ENCODE measurements around the gene ARGLU1.

- TF ChIP-seq POLR2A (IDR thresholded peaks at IDR 0.05) (no peak), CTCF (IDR thresholded peaks at IDR 0.05 in 4 of 5, conservative IDR thresholded peaks at IDR 0.05 in 1 of 5) (no peak)
These were observed 73.0 kb downstream of the ARGLU1 start for GRCh38 chr13:106494936-106495335.

All from gastrocnemius medialis (tissue), 4 donors.